ENCODE data around the gene EXOC3L4. TPM values are rescaled to one million over a fixed set of nuclear protein-coding genes. Genes with fewer than 3 reads are reported as not detected.
"Not testable (repeated sequence)": the region's sequence is repeated elsewhere in the genome, so short reads cannot be mapped to it uniquely, and the experiment has no call there.

EXOC3L4 gene
- total and polyA plus RNA-seq, 2 donors (not counting 1 experiment from before 2014, with no cell fraction given), result not detected

DNA sequence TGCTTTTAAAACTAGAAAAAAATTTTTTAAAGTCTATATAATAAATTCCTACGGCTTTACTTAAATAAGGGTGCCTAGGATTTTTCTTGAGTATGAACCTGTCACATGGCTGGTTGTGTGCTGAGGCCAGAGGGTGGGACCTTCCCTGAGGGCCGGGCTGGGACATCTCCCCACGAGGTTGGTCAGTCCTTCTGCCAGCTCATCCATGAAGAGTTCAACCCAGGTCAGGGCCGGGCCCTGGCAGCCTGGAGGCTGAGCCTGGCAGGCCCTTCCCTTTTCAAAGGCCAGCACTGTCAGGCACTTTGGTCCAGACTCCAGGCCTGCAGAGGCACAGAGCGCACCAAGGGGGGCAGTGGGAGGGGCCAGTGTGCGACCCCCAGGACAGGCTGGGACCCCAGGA lies 60.5 kb downstream of the EXOC3L4 start:
- no peak for ATAC-seq (ENCODE audit: low read depth)
- ChIA-PET CTCF (no interaction called here), POLR2A (no interaction called here)
- no peak for DNase-seq
- intact Hi-C loops (cut with micrococcal nuclease), result no loop called here
- Mint-ChIP-seq H3K27me3 (peaks cover 8% of the 10 kb centered on the region), H3K27ac (no peak overlapping the region), H3K9me3 (ENCODE audit: insufficient read depth) (no peaks in the 10 kb centered on the region), H3K4me1 (no peaks in the 10 kb centered on the region), H3K4me3 (no peak overlapping the region)
- H2AFZ ChIP-seq (ENCODE audit: insufficient read depth, low read depth, low read length, poor library complexity, severe bottlenecking), result no peak overlapping the region
- H3K4me1 ChIP-seq (ENCODE audit: control insufficient read depth in 2 of 2, insufficient read depth in 2 of 2, low read length in 2 of 2), result no peaks in the 10 kb centered on the region
- no peaks in the 10 kb centered on the region for H4K20me1 ChIP-seq (ENCODE audit: control insufficient read depth, insufficient read depth, low read length, poor library complexity, severe bottlenecking)
- TF ChIP-seq EZH2 (IDR thresholded peaks at IDR 0.05; ENCODE audit: borderline replicate concordance, insufficient read depth, low read depth, low read length, poor library complexity, severe bottlenecking) (no peak), CTCF (IDR thresholded peaks at IDR 0.05) (no peak)
- H3K9me3 ChIP-seq (ENCODE audit: control extremely low read depth in 1 of 3, control insufficient read depth in 2 of 3, insufficient read depth in 1 of 3, low read length in 2 of 3), result no peaks in the 10 kb centered on the region
- no peak overlapping the region for H3K9ac ChIP-seq (ENCODE audit: low read length)
- no peak overlapping the region for H3K4me2 ChIP-seq (replicated peaks; ENCODE audit: low read depth, low read length, poor library complexity, severe bottlenecking)
- no peak overlapping the region for H3K4me3 ChIP-seq (ENCODE audit: control extremely low read depth in 1 of 5, extremely low read depth in 1 of 5, insufficient read depth in 1 of 5, low read depth in 2 of 5, low read length in 4 of 5)
- no peak overlapping the region for H3K27ac ChIP-seq (ENCODE audit: low read length in 2 of 2)
- H3K79me2 ChIP-seq (ENCODE audit: control insufficient read depth, insufficient read depth, low read length), result no peaks in the 10 kb centered on the region
- H3K36me3 ChIP-seq (replicated peaks in 1 of 2; ENCODE audit: control extremely low read depth in 1 of 2, control insufficient read depth in 1 of 2, extremely low read depth in 1 of 2, insufficient read depth in 2 of 2, low read length in 1 of 2), result no peaks in the 10 kb centered on the region
- no peaks in the 10 kb centered on the region for H3K27me3 ChIP-seq (replicated peaks in 1 of 4; ENCODE audit: control extremely low read depth in 1 of 4, control insufficient read depth in 3 of 4, insufficient read depth in 4 of 4, low read length in 3 of 4)
- WGBS (ENCODE audit: insufficient coverage), result 79% methylated on average over 5 of the region's 6 CpGs

DNA sequence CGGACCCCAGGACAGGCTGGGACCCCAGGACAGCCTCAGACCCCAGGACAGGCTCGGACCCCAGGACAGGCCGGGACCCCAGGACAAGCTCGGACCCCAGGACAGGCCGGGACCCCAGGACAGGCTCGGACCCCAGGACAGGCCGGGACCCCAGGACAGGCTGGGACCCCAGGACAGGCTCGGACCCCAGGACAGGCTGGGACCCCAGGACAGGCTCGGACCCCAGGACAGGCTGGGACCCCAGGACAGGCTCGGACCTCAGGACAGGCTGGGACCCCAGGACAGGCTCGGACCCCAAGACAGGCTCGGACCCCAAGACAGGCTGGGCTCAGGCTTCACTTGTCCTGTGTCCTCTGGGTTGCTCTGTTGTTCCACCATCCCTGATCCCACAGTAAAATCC lies 60.9 kb downstream of the EXOC3L4 start:
- ATAC-seq (ENCODE audit: low read depth); H3K79me2 ChIP-seq (ENCODE audit: control insufficient read depth, insufficient read depth, low read length); H3K27ac ChIP-seq (ENCODE audit: low read length in 2 of 2); POLR2A ChIA-PET; CTCF ChIA-PET; H3K4me1 Mint-ChIP-seq; H3K4me3 Mint-ChIP-seq; H3K27me3 ChIP-seq (replicated peaks in 1 of 4; ENCODE audit: control extremely low read depth in 1 of 4, control insufficient read depth in 3 of 4, insufficient read depth in 4 of 4, low read length in 3 of 4); H3K9ac ChIP-seq (ENCODE audit: low read length); H3K4me3 ChIP-seq (ENCODE audit: control extremely low read depth in 1 of 5, extremely low read depth in 1 of 5, insufficient read depth in 1 of 5, low read depth in 2 of 5, low read length in 4 of 5); intact Hi-C loops (cut with micrococcal nuclease); DNase-seq; H2AFZ ChIP-seq (ENCODE audit: insufficient read depth, low read depth, low read length, poor library complexity, severe bottlenecking); H3K27ac Mint-ChIP-seq; H3K27me3 Mint-ChIP-seq; H3K4me1 ChIP-seq (ENCODE audit: control insufficient read depth in 2 of 2, insufficient read depth in 2 of 2, low read length in 2 of 2); H3K9me3 ChIP-seq (ENCODE audit: control extremely low read depth in 1 of 3, control insufficient read depth in 2 of 3, insufficient read depth in 1 of 3, low read length in 2 of 3); H3K9me3 Mint-ChIP-seq (ENCODE audit: insufficient read depth); H3K4me2 ChIP-seq (replicated peaks; ENCODE audit: low read depth, low read length, poor library complexity, severe bottlenecking); H3K36me3 ChIP-seq (replicated peaks in 1 of 2; ENCODE audit: control extremely low read depth in 1 of 2, control insufficient read depth in 1 of 2, extremely low read depth in 1 of 2, insufficient read depth in 2 of 2, low read length in 1 of 2); H4K20me1 ChIP-seq (ENCODE audit: control insufficient read depth, insufficient read depth, low read length, poor library complexity, severe bottlenecking): not testable (repeated sequence)
- WGBS (ENCODE audit: insufficient coverage), result 85% methylated on average over 12 of the region's 12 CpGs

Data from B cell (primary cell).